Brain microvascular endothelial cell (primary cell): ENCODE measurements around the gene ATP8A2.

Experiments
- DNase-seq: peaks from one replicate; pipeline ENCODE4 v3.0.0-alpha.2; 2020
- H3K27ac ChIP-seq: fragments of 250-450 bp; sonication (Bioruptor Pico); 2 replicates; pipeline ENCODE4 v1.5.1; 2020; ENCODE audit warnings: mild to moderate bottlenecking, moderate library complexity
- H3K27me3 ChIP-seq: fragments of 250-450 bp; sonication (Bioruptor Pico); replicated peaks from 2 replicates; pipeline ENCODE4 v1.5.1; 2020; ENCODE audit warnings: mild to moderate bottlenecking
- H3K36me3 ChIP-seq: fragments of 250-450 bp; sonication (Bioruptor Pico); replicated peaks from 2 replicates; pipeline ENCODE4 v1.5.1; 2020; ENCODE audit warnings: mild to moderate bottlenecking
- H3K4me3 ChIP-seq: 2 replicates; pipeline ENCODE4 v1.5.1; 2011; ENCODE audit warnings: low read depth, mild to moderate bottlenecking, control low read depth, low read length, moderate library complexity
- CTCF ChIP-seq: IDR thresholded peaks from 2 replicates; pipeline ENCODE4 v1.5.1; 2011; ENCODE audit warnings: low read depth, mild to moderate bottlenecking, moderate library complexity, low read length, control low read depth, inconsistent platforms; ENCODE audit errors: missing control alignments
- in situ Hi-C: cut with HindIII; loops from 2 replicates; pipeline ENCODE4 v1.10.0; 2017; ENCODE audit warnings: low sequenced_read_pairs, low pct_ligation_motif_present

The ATP8A2 gene

GRCh38 chr13:25859528-25859927, 487.8 kb downstream of the ATP8A2 start:
- in situ Hi-C loops = no loop called here
- H3K27me3 ChIP-seq = no peaks in the 10 kb centered on the region
- H3K36me3 ChIP-seq = no peaks in the 10 kb centered on the region
- no peak for TF ChIP-seq CTCF
- no peak overlapping the region for H3K27ac ChIP-seq
- no peak for DNase-seq
- no peak overlapping the region for H3K4me3 ChIP-seq

GRCh38 chr13:25860265-25860664, 488.5 kb downstream of the ATP8A2 start:
- no peak for TF ChIP-seq CTCF
- in situ Hi-C loops = no loop called here

GRCh38 chr13:25860862-25861261, 489.1 kb downstream of the ATP8A2 start:
- peak; percentile 65 for DNase-seq
- Histone ChIP-seq H3K36me3 (no peaks in the 10 kb centered on the region), H3K27ac (peak overlapping the region; percentile 34), H3K27me3 (no peaks in the 10 kb centered on the region), H3K4me3 (no peak overlapping the region)
- in situ Hi-C loops = no loop called here
- no peak for TF ChIP-seq CTCF

More at GRCh38 chr13:25860265-25860664, 488.5 kb downstream of the ATP8A2 start:
- no peak for DNase-seq
- no peaks in the 10 kb centered on the region for H3K27me3 ChIP-seq
- no peak overlapping the region for H3K4me3 ChIP-seq
- peak overlapping the region; percentile 34 for H3K27ac ChIP-seq
- H3K36me3 ChIP-seq = no peaks in the 10 kb centered on the region

GRCh38 chr13:25862156-25862555, 490.4 kb downstream of the ATP8A2 start:
- H3K4me3 ChIP-seq = no peak overlapping the region
- H3K27ac ChIP-seq = no peak overlapping the region
- no peak for DNase-seq
- no peak for TF ChIP-seq CTCF
- in situ Hi-C loops = no loop called here
- H3K36me3 ChIP-seq = no peaks in the 10 kb centered on the region
- no peaks in the 10 kb centered on the region for H3K27me3 ChIP-seq

GRCh38 chr13:25864116-25864515, 492.3 kb downstream of the ATP8A2 start:
- no peak for DNase-seq
- H3K4me3 ChIP-seq = no peak overlapping the region
- in situ Hi-C loops = no loop called here
- H3K27me3 ChIP-seq = no peaks in the 10 kb centered on the region
- H3K36me3 ChIP-seq = no peaks in the 10 kb centered on the region
- TF ChIP-seq CTCF = no peak
- no peak overlapping the region for H3K27ac ChIP-seq

- no peaks in the 10 kb centered on the region for H3K27me3 ChIP-seq
- H3K4me3 ChIP-seq = no peak overlapping the region
- in situ Hi-C loops = no loop called here
- DNase-seq = no peak
- no peak for TF ChIP-seq CTCF
- no peaks in the 10 kb centered on the region for H3K36me3 ChIP-seq
- H3K27ac ChIP-seq = no peak overlapping the region
Measured at GRCh38 chr13:25864936-25865335, 493.2 kb downstream of the ATP8A2 start.
